ENCODE data around the gene PAPOLB.

Gene PAPOLB

GRCh38 chr7:4823441-4824119 is 38.2 kb downstream of the PAPOLB start:
- DNase-seq (ENCODE audit: low spot score) = no peak

GRCh38 chr7:4822677-4823076 is 39.2 kb downstream of the PAPOLB start:
- no peak for DNase-seq (ENCODE audit: low spot score)

GRCh38 chr7:4820967-4821471 is 40.8 kb downstream of the PAPOLB start:
- no peak for DNase-seq (ENCODE audit: low spot score)

- no peak for DNase-seq (ENCODE audit: low spot score)
These were observed 41.3 kb downstream of the PAPOLB start for GRCh38 chr7:4820405-4820966.

- DNase-seq (ENCODE audit: low spot score) = no peak
These were observed 42.0 kb downstream of the PAPOLB start for GRCh38 chr7:4819560-4820404.

GRCh38 chr7:4818000-4818794 is 43.6 kb downstream of the PAPOLB start:
- DNase-seq (ENCODE audit: low spot score) = no peak

- no peak for DNase-seq (ENCODE audit: low spot score)
These were observed 44.5 kb downstream of the PAPOLB start for GRCh38 chr7:4817178-4817901.

- no peak for DNase-seq (ENCODE audit: low spot score)
These were observed 45.3 kb downstream of the PAPOLB start for GRCh38 chr7:4816419-4817080.

- no peak for DNase-seq (ENCODE audit: low spot score)
These were observed 46.0 kb downstream of the PAPOLB start for GRCh38 chr7:4815609-4816418.

GRCh38 chr7:4815121-4815520 is 46.7 kb downstream of the PAPOLB start:
- DNase-seq (ENCODE audit: low spot score) = no peak

GRCh38 chr7:4814433-4814832 is 47.4 kb downstream of the PAPOLB start:
- DNase-seq (ENCODE audit: low spot score) = no peak

GRCh38 chr7:4809666-4810065 is 52.2 kb downstream of the PAPOLB start:
- DNase-seq (ENCODE audit: low spot score) = no peak

GRCh38 chr7:4809091-4809591 is 52.7 kb downstream of the PAPOLB start:
- no peak for DNase-seq (ENCODE audit: low spot score)

GRCh38 chr7:4808565-4808964 is 53.3 kb downstream of the PAPOLB start:
- no peak for DNase-seq (ENCODE audit: low spot score)

- DNase-seq (ENCODE audit: low spot score) = no peak
These were observed 53.8 kb downstream of the PAPOLB start for GRCh38 chr7:4808026-4808425.

Data from HuH-7.5 (cell line).